ENCODE measurements around the gene CABS1.

GRCh38 chr4:70380578-70380977 is 45.8 kb downstream of the CABS1 start:
- TF ChIP-seq CTCF (IDR thresholded peaks at IDR 0.05) (no peak), POLR2A (IDR thresholded peaks at IDR 0.05; ENCODE audit: low read depth) (no peak), POLR2AphosphoS5 (IDR thresholded peaks at IDR 0.05) (no peak)
